OCI-LY3 (cell line): Measurements from ENCODE around the gene SLC25A20.

Experiments used
- H2AFZ ChIP-seq: fragments of 200-600, 300-600 bp; shearing (Covaris generic); 2 replicates; pipeline ENCODE4 v1.6.0; 2014; ENCODE audit warnings: antibody characterized with exemption, low read depth, low read length
- H3K27ac ChIP-seq: fragments of 200-600, 300-600 bp; sonication (generic); 2 replicates; pipeline ENCODE4 v1.5.1; 2014; ENCODE audit warnings: mild to moderate bottlenecking, low read length, moderate library complexity, mixed read lengths
- H3K27me3 ChIP-seq: fragments of 200-600, 300-600 bp; sonication (generic); 2 replicates; pipeline ENCODE4 v1.6.1; 2014; ENCODE audit warnings: low read depth, low read length, mixed read lengths
- H3K36me3 ChIP-seq: fragments of 200-600, 300-600 bp; sonication (generic); replicated peaks from 2 replicates; pipeline ENCODE3; 2014; ENCODE audit warnings: low read depth, low read length, mixed read lengths
- H3K4me1 ChIP-seq: fragments of 300-600, 200-600 bp; sonication (generic); 2 replicates; pipeline ENCODE4 v1.6.1; 2014; ENCODE audit warnings: low read length, mixed read lengths
- H3K4me2 ChIP-seq: fragments of 200-600, 300-600 bp; sonication (generic); 2 replicates; pipeline ENCODE4 v1.6.1; 2014; ENCODE audit warnings: low read length, mixed read lengths
- H3K4me3 ChIP-seq: fragments of 300-600, 200-600 bp; sonication (generic); 2 replicates; pipeline ENCODE4 v1.5.1; 2014; ENCODE audit warnings: antibody characterized with exemption, mild to moderate bottlenecking, low read length, moderate library complexity
- H3K79me2 ChIP-seq: fragments of 300-600, 200-600 bp; shearing (Covaris generic); 2 replicates; pipeline ENCODE4 v1.6.1; 2014; ENCODE audit warnings: mild to moderate bottlenecking, low read length, mixed read lengths
- H3K9ac ChIP-seq: fragments of 300-600, 200-600 bp; shearing (Covaris generic); 2 replicates; pipeline ENCODE4 v1.6.0; 2014; ENCODE audit warnings: mild to moderate bottlenecking, low read length, moderate library complexity
- H3K9me3 ChIP-seq: fragments of 200-600, 300-600 bp; shearing (Covaris generic); 2 replicates; pipeline ENCODE4 v1.6.1; 2014; ENCODE audit warnings: low read length, mixed read lengths; ENCODE audit not compliant: insufficient read depth
- H4K20me1 ChIP-seq: fragments of 200-600, 300-600 bp; sonication (generic); 2 replicates; pipeline ENCODE4 v1.6.1; 2016; ENCODE audit warnings: low read length, mixed read lengths; ENCODE audit not compliant: insufficient read depth
- CTCF ChIP-seq: fragments of 200-600, 300-600 bp; sonication (generic); IDR thresholded peaks from 2 replicates; pipeline ENCODE4 v1.5.1; 2014; ENCODE audit warnings: antibody characterized with exemption, low read length, low read depth
- EZH2phosphoT487 ChIP-seq: fragments of 200-600 bp; shearing (Covaris generic); IDR thresholded peaks from 2 replicates; pipeline ENCODE4 v1.6.1; 2018; ENCODE audit warnings: antibody characterized with exemption, mixed run types, low read depth

The SLC25A20 gene

GRCh38 chr3:48877671-48878070 lies 21.0 kb downstream of the SLC25A20 start:
- TF ChIP-seq CTCF (no peak), EZH2phosphoT487 (no peak)
- H3K27me3 ChIP-seq = no peaks in the 10 kb centered on the region
- H2AFZ ChIP-seq = no peak overlapping the region
- no peaks in the 10 kb centered on the region for H3K9me3 ChIP-seq
- H3K36me3 ChIP-seq = no peaks in the 10 kb centered on the region
- H3K79me2 ChIP-seq = no peaks in the 10 kb centered on the region
- no peak overlapping the region for H3K4me3 ChIP-seq
- H3K27ac ChIP-seq = no peak overlapping the region
- H4K20me1 ChIP-seq = no peaks in the 10 kb centered on the region
- no peak overlapping the region for H3K9ac ChIP-seq
- H3K4me1 ChIP-seq = peaks cover 27% of the 10 kb centered on the region
- no peak overlapping the region for H3K4me2 ChIP-seq

DNA sequence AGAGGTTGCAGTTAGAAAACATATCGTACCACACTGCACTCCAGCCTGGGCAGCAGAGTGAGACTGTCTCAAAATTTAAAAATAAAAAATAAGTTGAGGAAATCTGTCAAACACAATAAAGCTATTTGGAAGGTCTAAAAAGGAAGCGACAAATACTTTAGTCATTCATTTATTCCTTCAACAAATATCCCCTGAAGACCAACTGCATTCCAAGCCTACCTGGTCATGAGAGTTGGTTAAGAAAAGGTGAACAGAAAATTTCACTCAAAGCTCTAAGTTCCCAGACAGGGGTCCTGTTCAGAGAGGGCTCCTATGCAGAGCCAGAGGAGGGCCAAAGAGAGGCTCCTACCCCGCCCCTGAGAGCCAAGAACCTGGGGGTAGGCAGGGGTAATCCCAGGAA lies 35.6 kb downstream of the SLC25A20 start:
- Histone ChIP-seq H3K4me2 (no peak overlapping the region), H3K36me3 (peaks cover 7% of the 10 kb centered on the region), H3K27me3 (no peaks in the 10 kb centered on the region), H2AFZ (no peak overlapping the region), H3K4me3 (no peak overlapping the region), H4K20me1 (no peaks in the 10 kb centered on the region), H3K9ac (no peak overlapping the region), H3K4me1 (peaks cover 10% of the 10 kb centered on the region), H3K27ac (no peak overlapping the region), H3K9me3 (no peaks in the 10 kb centered on the region), H3K79me2 (no peaks in the 10 kb centered on the region)
- no peak for TF ChIP-seq CTCF
- no peak for TF ChIP-seq EZH2phosphoT487

GRCh38 chr3:48859206-48859605 lies 39.5 kb downstream of the SLC25A20 start:
- TF ChIP-seq CTCF (no peak), EZH2phosphoT487 (no peak)
- no peak overlapping the region for H3K27ac ChIP-seq
- no peaks in the 10 kb centered on the region for H3K9me3 ChIP-seq
- no peaks in the 10 kb centered on the region for H4K20me1 ChIP-seq
- H3K9ac ChIP-seq = no peak overlapping the region
- peaks cover 7% of the 10 kb centered on the region for H3K36me3 ChIP-seq
- H3K4me1 ChIP-seq = peaks cover 10% of the 10 kb centered on the region
- H3K27me3 ChIP-seq = no peaks in the 10 kb centered on the region
- H3K4me2 ChIP-seq = no peak overlapping the region; the same call in 1 of the 2 replicates
- H3K79me2 ChIP-seq = no peaks in the 10 kb centered on the region
- no peak overlapping the region for H3K4me3 ChIP-seq
- no peak overlapping the region for H2AFZ ChIP-seq

- H3K4me2 ChIP-seq = no peak overlapping the region
- no peaks in the 10 kb centered on the region for H3K9me3 ChIP-seq
- peaks cover 10% of the 10 kb centered on the region for H3K4me1 ChIP-seq
- H3K4me3 ChIP-seq = no peak overlapping the region
- TF ChIP-seq EZH2phosphoT487 (no peak), CTCF (no peak)
- no peak overlapping the region for H3K9ac ChIP-seq
- H3K27ac ChIP-seq = no peak overlapping the region
- no peak overlapping the region for H2AFZ ChIP-seq
- H3K36me3 ChIP-seq = peaks cover 7% of the 10 kb centered on the region
- H3K79me2 ChIP-seq = no peaks in the 10 kb centered on the region
- no peaks in the 10 kb centered on the region for H3K27me3 ChIP-seq
- H4K20me1 ChIP-seq = no peaks in the 10 kb centered on the region
These were observed 40.0 kb downstream of the SLC25A20 start for GRCh38 chr3:48858709-48859108.
